Stimulated activated effector memory CD8-positive, alpha-beta T cell treated with anti-CD3 and anti-CD28 coated beads, Interleukin-12 subunit alpha, Interleukin-12 subunit beta, amount 100 ng/mL, for 72 hours (primary cell): ENCODE results near the gene WDR5B.
"Not testable (repeated sequence)": the region's sequence is repeated elsewhere in the genome, so short reads cannot be mapped to it uniquely, and the experiment has no call there.

Source experiments
- ATAC-seq: fragments of 150-1000 bp; cut with Tn5 transposase; 2 replicates; pipeline ENCODE4 v1.10.0; 2021
- DNase-seq, 2 donors: peaks; one replicate each; pipeline ENCODE4 v3.0.0; 2021 to 2022; ENCODE audit warnings: low spot score in 2 of 2
- H3K27ac Mint-ChIP-seq: one replicate; pipeline ENCODE4 v1.8.0; 2022; ENCODE audit warnings: mild to moderate bottlenecking, mixed read lengths
- H3K36me3 Mint-ChIP-seq: one replicate; pipeline ENCODE4 v1.8.0; 2022; ENCODE audit warnings: mild to moderate bottlenecking, mixed read lengths
- H3K4me1 Mint-ChIP-seq: one replicate; pipeline ENCODE4 v1.8.0; 2022; ENCODE audit warnings: mixed read lengths
- H3K4me3 Mint-ChIP-seq: one replicate; pipeline ENCODE4 v1.8.0; 2022; ENCODE audit warnings: mild to moderate bottlenecking, mixed read lengths
- H3K9me3 Mint-ChIP-seq: one replicate; pipeline ENCODE4 v1.8.0; 2022; ENCODE audit warnings: mixed read lengths

Gene WDR5B

DNA sequence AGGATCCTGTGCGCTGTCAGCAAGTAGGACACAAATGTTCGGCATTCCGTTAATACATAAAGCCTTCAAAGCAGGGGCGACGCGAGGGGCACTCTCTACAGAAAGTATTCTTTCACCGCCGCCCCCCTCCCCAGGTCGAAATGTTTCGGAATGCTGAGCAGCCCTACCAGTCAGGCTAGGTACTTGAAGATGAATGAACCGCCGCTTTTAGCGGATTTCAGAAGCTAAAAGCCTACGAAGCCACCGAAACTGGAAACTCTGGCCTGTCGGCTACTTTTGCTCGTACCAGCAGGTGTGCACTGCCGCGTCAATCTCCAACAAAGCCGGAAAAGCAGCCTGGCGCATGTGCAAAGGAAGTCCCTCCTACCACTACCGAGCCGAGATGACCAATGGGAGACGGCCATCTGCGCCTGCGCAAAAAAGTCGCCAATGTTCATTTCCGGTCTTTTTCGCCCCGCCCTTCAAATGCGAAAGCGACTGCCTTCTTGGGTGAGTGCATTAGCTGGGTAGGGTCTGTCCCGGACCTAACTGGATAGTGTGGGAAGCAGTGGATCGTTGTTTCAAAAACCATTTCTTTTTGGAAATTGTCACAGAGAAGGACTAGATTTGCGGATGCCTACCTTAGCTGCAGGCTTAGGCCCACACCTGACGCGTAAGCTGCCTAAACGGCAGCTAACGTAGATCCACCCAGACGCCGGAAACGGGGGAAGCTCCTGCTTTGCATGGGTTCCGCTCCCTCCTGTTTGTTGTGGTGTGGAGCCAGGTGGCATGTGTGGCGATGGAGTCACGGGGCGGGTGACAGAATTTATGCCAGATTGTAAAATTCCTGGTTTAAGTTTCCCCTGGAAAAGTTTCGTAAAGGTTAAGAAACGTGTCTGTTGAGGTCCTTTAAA lies at the start of gene WDR5B:
WDR5B (minus strand) TSS at position 301 of the 893 bp plus-strand sequence. CDS start 534 bp downstream, outside the sequence.
- peaks cover 50% of the 10 kb centered on the region for H3K4me1 Mint-ChIP-seq
- H3K9me3 Mint-ChIP-seq = no peaks in the 10 kb centered on the region
- peak; percentile 95 for ATAC-seq

DNA sequence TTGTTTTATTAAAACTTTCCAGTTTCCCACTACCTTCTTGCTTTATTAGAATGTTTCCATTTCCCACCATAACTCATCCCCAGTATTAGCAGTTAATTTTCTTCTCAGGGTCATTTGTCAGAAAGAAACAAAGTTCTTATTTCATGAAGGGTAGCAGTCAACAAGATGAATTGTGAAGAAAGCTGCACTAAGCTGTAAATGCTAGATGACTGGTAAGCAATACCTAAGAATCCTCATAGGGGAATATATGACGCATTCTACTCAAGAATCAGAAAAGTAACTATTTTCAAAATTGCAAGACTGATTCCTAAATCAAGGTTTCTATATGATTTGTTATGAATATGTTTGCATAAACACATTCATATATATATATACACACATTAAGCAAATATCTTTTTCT lies 48.8 kb upstream of the WDR5B start:
- no peaks in the 10 kb centered on the region for H3K9me3 Mint-ChIP-seq
- ATAC-seq = peak; percentile 64
- H3K4me3 Mint-ChIP-seq = no peak overlapping the region
- peaks cover 31% of the 10 kb centered on the region for H3K4me1 Mint-ChIP-seq
- H3K36me3 Mint-ChIP-seq = peaks cover 73% of the 10 kb centered on the region
- H3K27ac Mint-ChIP-seq = peak overlapping the region; percentile 12
- DNase-seq = no peak

More for the DNA sequence above, at the start of gene WDR5B:
- peak within 1 kb of the TSS; percentile 95 for H3K4me3 Mint-ChIP-seq
- peaks cover 88% of the 10 kb centered on the region for H3K36me3 Mint-ChIP-seq
- peak; percentile 96 to 100 for DNase-seq
- H3K27ac Mint-ChIP-seq = peak within 1 kb of the TSS; percentile 97

DNA sequence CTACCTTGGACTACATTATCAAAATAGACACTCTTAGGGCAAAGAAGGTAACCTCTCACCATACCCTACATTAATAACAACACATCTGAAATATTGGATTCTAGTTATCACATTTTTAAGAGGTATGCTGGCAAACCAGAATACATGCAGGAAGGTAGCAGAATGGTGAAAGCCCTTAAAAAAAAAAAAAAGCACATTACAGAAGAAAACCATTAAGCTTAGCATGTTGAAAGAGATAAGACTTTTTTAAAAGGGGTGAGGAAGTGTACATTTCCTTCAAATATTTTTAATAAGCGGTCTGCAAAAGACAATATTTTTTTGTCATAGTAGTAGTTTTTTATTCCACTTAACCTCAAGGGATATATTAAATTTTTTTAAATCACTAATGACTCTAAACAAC lies 46.5 kb upstream of the WDR5B start:
- peaks cover 90% of the 10 kb centered on the region for H3K36me3 Mint-ChIP-seq
- H3K4me1 Mint-ChIP-seq = peaks cover 9% of the 10 kb centered on the region
- ATAC-seq (no peak), DNase-seq (no peak)
- no peak overlapping the region for H3K4me3 Mint-ChIP-seq
- H3K9me3 Mint-ChIP-seq = no peaks in the 10 kb centered on the region
- H3K27ac Mint-ChIP-seq = no peak overlapping the region

DNA sequence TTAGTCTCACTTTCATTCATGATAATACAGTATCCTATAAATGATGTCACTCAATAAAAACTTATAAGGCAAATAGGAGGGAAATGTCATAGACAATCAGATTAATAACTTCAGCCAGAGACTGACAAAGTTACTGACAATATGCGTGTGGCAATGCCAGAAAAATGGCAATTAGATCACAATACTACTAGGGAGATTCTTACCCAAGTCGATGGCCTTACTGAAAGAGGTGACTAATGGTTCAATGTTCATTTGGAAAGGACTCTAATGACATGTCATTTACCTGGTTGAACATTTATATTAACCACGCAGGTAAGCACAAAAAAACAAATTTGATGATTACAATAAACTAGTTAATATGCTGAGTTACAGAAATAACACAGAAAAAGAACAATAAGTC lies 45.9 kb upstream of the WDR5B start:
- Mint-ChIP-seq H3K4me3 (no peak overlapping the region), H3K4me1 (peaks cover 5% of the 10 kb centered on the region), H3K36me3 (peaks cover 90% of the 10 kb centered on the region), H3K9me3 (no peaks in the 10 kb centered on the region), H3K27ac (no peak overlapping the region)
- ATAC-seq = peak; percentile 28
- no peak for DNase-seq

DNA sequence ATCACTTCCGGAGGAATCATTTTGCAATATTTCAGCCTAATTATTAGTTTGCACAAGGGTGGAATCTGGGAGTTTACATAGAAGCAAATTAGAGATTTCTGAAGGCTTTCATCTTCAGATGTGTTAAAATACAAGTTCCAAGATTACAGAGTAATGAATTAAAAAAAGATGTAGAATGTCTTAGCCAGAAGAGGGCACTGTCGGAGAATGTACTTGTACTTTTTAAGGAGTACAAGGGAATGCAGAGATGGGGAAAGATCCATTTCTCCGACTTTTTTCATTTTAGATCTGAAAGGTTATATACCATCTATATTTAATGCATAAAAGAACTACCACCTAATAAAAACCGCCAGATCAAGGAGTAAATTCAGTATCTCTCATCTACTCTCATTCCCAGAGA lies 43.1 kb upstream of the WDR5B start:
- Mint-ChIP-seq H3K27ac (peak overlapping the region; percentile 43), H3K9me3 (no peaks in the 10 kb centered on the region), H3K4me1 (no peaks in the 10 kb centered on the region), H3K36me3 (peaks cover 95% of the 10 kb centered on the region), H3K4me3 (no peak overlapping the region)
- DNase-seq (no peak), ATAC-seq (no peak)

DNA sequence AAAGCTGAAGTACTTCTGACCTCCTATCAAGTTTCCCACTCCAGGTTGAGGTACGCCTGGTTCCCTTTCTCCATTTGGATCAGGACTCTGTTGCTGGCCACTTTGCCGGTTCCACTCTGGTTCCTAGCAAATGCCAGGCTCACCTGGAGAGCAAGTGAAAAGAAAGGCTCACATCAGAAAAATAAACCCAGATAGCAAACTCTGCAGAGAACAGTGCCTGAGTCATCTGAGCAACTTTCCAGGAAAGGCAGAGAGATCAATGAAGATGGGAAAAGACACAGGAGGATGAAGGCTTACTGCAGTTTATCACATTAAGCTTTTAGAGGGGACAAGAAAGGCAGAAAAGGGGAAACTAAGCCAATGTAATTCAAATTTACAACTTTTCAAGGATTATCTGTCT lies 41.8 kb upstream of the WDR5B start:
- Mint-ChIP-seq H3K36me3 (peaks cover 95% of the 10 kb centered on the region), H3K27ac (peak overlapping the region; percentile 23), H3K4me1 (no peaks in the 10 kb centered on the region), H3K9me3 (no peaks in the 10 kb centered on the region), H3K4me3 (no peak overlapping the region)
- no peak for ATAC-seq
- no peak for DNase-seq

DNA sequence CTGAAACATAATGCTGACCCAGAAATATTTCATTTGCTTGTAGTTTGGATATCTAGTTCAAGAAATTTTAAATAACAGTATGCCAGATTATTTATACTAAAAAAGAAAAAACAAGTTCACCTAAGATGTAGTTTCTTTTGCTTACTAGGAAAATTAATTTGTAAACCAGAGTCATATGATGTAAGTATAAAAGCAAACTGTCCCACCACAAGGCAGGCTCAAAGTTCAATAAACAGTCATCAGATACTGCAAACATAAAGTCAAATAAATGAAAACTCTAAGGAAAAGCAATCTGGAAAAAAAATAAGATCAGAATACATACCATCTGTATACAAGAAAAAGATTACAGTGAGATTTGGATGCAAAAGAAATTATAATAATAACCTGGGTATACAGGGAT lies 40.2 kb upstream of the WDR5B start:
- no peak overlapping the region for H3K4me3 Mint-ChIP-seq
- H3K4me1 Mint-ChIP-seq = no peaks in the 10 kb centered on the region
- peaks cover 95% of the 10 kb centered on the region for H3K36me3 Mint-ChIP-seq
- H3K9me3 Mint-ChIP-seq = no peaks in the 10 kb centered on the region
- no peak for ATAC-seq
- no peak for DNase-seq
- H3K27ac Mint-ChIP-seq = no peak overlapping the region

DNA sequence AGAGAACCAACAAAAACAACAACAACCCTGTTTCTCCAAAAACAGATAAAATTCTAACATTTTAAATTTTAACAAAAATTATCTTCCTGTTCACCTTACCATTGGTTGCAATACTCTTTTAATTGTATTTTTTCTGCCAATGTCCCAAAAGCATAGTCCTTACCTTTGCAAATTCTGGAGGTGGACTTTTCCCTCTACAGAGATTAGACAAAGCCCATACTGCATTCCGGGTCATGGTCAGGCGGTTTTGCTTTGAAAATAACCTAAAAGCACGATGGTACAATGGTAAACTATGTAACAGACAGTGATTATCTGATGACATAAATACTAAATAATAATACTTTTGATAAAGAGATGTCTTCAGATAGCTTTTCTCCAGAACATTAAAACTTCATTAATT lies 35.5 kb upstream of the WDR5B start:
- H3K36me3 Mint-ChIP-seq = peaks cover 95% of the 10 kb centered on the region
- H3K4me3 Mint-ChIP-seq = no peak overlapping the region
- no peak overlapping the region for H3K27ac Mint-ChIP-seq
- H3K9me3 Mint-ChIP-seq = no peaks in the 10 kb centered on the region
- peaks cover 7% of the 10 kb centered on the region for H3K4me1 Mint-ChIP-seq
- DNase-seq = no peak
- no peak for ATAC-seq

DNA sequence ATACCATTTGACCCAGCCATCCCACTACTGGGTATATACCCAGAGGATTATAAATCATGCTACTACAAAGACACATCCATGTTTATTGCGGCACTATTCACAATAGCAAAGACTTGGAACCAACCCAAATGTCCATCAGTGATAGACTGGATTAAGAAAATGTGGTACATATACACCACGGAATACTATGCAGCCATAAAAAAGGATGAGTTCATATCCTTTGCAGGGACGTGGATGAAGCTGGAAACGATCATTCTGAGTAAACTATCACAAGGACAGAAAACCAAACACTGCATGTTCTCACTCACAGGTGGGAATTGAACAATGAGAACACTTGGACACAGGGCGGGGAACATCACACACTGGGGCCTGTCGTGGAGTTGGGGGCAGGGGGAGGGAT lies 32.4 kb upstream of the WDR5B start:
- Mint-ChIP-seq H3K27ac (peak overlapping the region; percentile 72), H3K4me1 (peaks cover 13% of the 10 kb centered on the region), H3K36me3 (peaks cover 100% of the 10 kb centered on the region)
- H3K4me3 Mint-ChIP-seq, ATAC-seq, H3K9me3 Mint-ChIP-seq, DNase-seq: not testable (repeated sequence)

DNA sequence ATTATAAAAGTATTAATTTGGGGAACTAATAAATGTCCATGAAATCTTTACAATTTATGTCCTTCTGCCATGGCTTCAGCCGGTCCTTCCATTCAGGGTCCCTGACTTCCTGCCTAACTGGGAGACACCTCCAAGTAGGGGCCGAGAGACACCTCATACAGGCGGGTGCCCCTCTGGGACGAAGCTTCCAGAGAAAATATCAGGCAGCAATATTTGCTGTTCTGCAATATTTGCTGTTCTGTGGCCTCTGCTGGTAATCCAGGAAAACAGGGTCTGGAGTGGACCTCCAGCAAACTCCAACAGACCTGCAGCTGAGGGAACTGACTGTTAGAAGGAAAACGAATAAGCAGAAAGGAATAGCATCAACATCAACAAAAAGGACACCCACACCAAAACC lies 28.6 kb upstream of the WDR5B start:
- not testable (repeated sequence) for H3K4me3 Mint-ChIP-seq, DNase-seq, ATAC-seq, H3K9me3 Mint-ChIP-seq
- H3K36me3 Mint-ChIP-seq = peaks cover 99% of the 10 kb centered on the region
- peak overlapping the region; percentile 15 for H3K27ac Mint-ChIP-seq
- H3K4me1 Mint-ChIP-seq = peaks cover 13% of the 10 kb centered on the region

DNA sequence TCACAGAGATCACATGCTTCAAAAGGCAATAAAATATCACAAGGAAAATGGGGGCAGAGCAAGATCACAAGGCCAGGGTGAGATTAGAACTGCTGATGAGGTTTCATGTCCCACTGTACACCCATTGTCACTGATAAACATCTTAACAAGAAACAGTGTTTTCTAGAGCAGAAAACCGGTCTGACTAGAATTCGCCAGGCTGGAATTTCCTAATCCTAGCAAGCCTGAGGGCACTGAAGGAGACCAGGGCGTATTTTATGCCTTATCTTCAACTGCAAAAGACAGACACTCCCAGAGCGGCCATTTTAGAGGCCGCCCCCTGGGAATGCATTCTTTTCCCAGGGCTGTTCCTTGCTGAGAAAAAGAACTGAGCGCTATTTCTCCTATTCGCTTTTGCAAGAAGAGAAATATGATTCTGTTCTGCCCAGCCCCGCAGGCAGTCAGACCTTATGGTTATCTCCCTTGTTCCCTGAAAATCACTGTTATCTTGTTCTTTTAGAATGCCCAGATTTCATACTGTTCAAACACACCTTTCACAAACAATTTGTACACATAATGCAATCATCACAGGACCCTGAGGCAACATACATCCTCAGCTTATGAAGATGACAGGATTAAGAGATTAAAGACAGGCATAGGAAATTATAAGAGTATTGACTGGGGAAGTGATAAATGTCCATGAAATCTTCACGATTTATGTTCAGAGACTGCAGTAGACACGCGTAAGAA lies 28.1 kb upstream of the WDR5B start:
- Mint-ChIP-seq H3K36me3 (peaks cover 99% of the 10 kb centered on the region), H3K4me1 (peaks cover 13% of the 10 kb centered on the region)
- not testable (repeated sequence) for DNase-seq, H3K9me3 Mint-ChIP-seq, ATAC-seq, H3K27ac Mint-ChIP-seq, H3K4me3 Mint-ChIP-seq

DNA sequence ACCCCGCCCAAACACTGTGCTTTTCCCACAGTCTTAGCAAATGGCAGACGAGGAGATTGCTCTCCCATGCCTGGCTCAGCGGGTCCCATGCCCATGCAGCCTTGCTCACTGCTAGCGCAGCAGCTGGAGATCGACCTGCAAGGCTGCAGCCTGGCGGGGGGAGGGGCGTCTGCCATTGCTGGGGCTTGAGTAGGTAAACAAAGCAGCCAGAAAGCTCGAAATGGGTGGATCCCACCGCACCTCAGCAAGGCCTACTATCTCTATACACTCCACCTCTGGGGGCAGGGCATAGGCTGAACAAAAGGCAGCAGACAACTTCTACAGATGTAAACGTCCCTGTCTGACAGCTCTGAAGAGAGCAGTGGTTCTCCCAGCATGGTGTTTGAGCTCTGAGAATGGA lies 27.2 kb upstream of the WDR5B start:
- DNase-seq = no peak
- no peaks in the 10 kb centered on the region for H3K9me3 Mint-ChIP-seq
- H3K36me3 Mint-ChIP-seq = peaks cover 99% of the 10 kb centered on the region
- H3K4me1 Mint-ChIP-seq = peaks cover 13% of the 10 kb centered on the region
- no peak overlapping the region for H3K4me3 Mint-ChIP-seq
- no peak for ATAC-seq
- peak overlapping the region; percentile 29 for H3K27ac Mint-ChIP-seq

DNA sequence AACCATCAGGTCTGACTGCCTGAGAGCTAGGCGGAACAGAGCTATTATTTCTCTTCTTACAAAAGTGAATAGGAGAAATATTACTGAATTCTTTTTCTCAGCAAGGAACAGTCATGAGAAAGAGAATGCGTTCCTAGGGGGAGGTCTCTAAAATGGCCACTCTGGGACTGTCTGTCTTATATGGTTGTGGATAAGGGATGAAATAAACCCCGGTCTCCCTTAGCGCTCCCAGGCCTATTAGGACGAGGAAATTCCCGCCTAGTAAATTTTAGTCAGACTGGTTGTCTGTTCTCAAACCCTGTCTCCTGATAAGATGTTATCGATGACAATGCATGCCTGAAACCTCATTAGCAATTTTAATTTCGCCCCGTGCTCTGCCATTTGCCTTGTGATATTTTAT lies 20.1 kb upstream of the WDR5B start:
- Mint-ChIP-seq H3K9me3 (peaks cover 5% of the 10 kb centered on the region), H3K4me1 (no peaks in the 10 kb centered on the region), H3K36me3 (peaks cover 99% of the 10 kb centered on the region), H3K4me3 (no peak overlapping the region), H3K27ac (no peak overlapping the region)
- no peak for ATAC-seq
- DNase-seq = no peak

DNA sequence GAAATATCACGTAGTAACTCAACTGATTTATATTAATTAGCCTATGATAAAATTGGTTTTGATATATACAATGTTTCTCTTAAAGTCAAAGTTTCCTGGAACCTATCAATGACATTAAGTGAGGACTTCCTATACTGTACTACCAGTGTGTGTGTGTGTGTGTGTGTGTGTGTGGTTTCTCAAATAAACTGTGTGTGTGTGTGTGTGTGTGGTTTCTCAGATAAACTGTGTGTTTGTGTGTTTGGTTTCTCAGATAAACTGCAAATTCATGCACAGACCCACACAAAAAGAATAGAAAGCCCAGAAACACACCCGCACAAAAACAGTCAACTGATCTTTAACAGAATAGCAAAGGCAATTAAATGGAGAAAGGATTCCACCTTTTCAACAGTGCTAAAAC lies 14.5 kb upstream of the WDR5B start:
- H3K4me1 Mint-ChIP-seq = peaks cover 16% of the 10 kb centered on the region
- DNase-seq = no peak
- peaks cover 98% of the 10 kb centered on the region for H3K36me3 Mint-ChIP-seq
- ATAC-seq = no peak
- H3K9me3 Mint-ChIP-seq = no peaks in the 10 kb centered on the region
- no peak overlapping the region for H3K4me3 Mint-ChIP-seq
- peak overlapping the region; percentile 35 for H3K27ac Mint-ChIP-seq

DNA sequence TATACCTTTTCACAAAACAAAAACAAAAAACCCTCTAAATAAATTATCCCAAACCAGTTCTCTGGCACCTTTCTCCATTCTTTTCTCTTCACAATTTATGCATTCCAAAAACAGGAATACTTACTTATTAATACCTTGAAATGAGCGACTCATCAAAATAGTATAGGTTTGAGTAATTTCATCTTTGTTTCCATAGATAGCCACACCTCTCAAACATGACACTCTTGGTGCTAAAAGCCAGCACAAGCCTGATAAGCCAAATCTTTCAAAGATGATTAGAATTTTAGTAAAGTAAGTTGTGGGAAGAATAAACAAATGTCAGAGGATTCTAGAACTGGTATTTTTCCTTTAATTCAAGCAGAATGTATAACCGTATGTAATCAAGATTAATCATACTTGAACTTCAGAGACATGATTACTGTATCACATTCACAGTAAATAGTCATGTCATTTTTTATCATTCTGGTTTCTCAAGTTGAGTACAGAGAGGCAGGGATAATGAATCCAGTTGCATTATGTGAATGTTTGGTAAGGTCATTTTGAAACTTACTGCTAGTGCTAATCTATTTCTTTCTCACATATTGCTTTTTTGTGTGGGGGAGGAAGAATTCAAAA lies 12.1 kb upstream of the WDR5B start:
- ATAC-seq (peak; percentile 96), DNase-seq (no peak)
- Mint-ChIP-seq H3K27ac (peak overlapping the region; percentile 88), H3K36me3 (peaks cover 98% of the 10 kb centered on the region), H3K9me3 (no peaks in the 10 kb centered on the region), H3K4me1 (peaks cover 20% of the 10 kb centered on the region), H3K4me3 (peak overlapping the region; percentile 24)
